RWPE2 (cell line): Measurements from ENCODE around the gene DHRS2.

ENCODE experiments used
- ATAC-seq: fragments of 200-7000 bp; cut with Tn5 transposase; 3 replicates; pipeline ENCODE4 v1.9.1; 2021; ENCODE audit warnings: low read depth
- DNase-seq: peaks from one replicate; pipeline ENCODE4 v3.0.0-alpha.2; 2020; ENCODE audit warnings: low spot score
- H3K27ac ChIP-seq: fragments of 450-650 bp; 2 replicates; pipeline ENCODE4 v1.5.1; 2017; ENCODE audit warnings: mild to moderate bottlenecking; ENCODE audit not compliant: poor library complexity, severe bottlenecking
- H3K27me3 ChIP-seq: fragments of 250-450 bp; sonication (Bioruptor Pico); 2 replicates; pipeline ENCODE4 v1.5.1; 2021; ENCODE audit warnings: mild to moderate bottlenecking, moderate library complexity; ENCODE audit not compliant: insufficient read depth, poor library complexity, severe bottlenecking
- H3K36me3 ChIP-seq: fragments of 250-450 bp; sonication (Bioruptor Pico); 2 replicates; pipeline ENCODE4 v1.5.1; 2020; ENCODE audit warnings: low read depth, mild to moderate bottlenecking, moderate library complexity
- H3K4me1 ChIP-seq: fragments of 250-450 bp; sonication (Bioruptor Pico); 2 replicates; pipeline ENCODE4 v1.5.1; 2021; ENCODE audit warnings: mild to moderate bottlenecking, moderate library complexity; ENCODE audit not compliant: insufficient read depth, poor library complexity, severe bottlenecking
- H3K4me3 ChIP-seq: fragments of 250-450 bp; sonication (Bioruptor Pico); 2 replicates; pipeline ENCODE4 v1.5.1; 2021; ENCODE audit warnings: mild to moderate bottlenecking, moderate library complexity; ENCODE audit not compliant: severe bottlenecking
- H3K9me3 ChIP-seq: fragments of 250-450 bp; sonication (Bioruptor Pico); 2 replicates; pipeline ENCODE4 v1.5.1; 2021; ENCODE audit warnings: mild to moderate bottlenecking, moderate library complexity; ENCODE audit not compliant: severe bottlenecking
- TF ChIP-seq, protein P1 (sequence below): fragments of 450-650 bp; IDR thresholded peaks from one replicate; pipeline ENCODE4 v1.5.1; 2017; ENCODE audit warnings: mild to moderate bottlenecking, moderate library complexity; ENCODE audit not compliant: poor library complexity, severe bottlenecking

Gene DHRS2

GRCh38 chr14:23641915-23642588, 5.9 kb downstream of the DHRS2 start:
- Histone ChIP-seq H3K36me3 (no peaks in the 10 kb centered on the region), H3K4me3 (no peak overlapping the region), H3K27ac (no peak overlapping the region), H3K27me3 (no peaks in the 10 kb centered on the region), H3K4me1 (peaks cover 4% of the 10 kb centered on the region), H3K9me3 (no peaks in the 10 kb centered on the region)
- ATAC-seq (no peak), DNase-seq (no peak)
- TF ChIP-seq, protein P1, sequence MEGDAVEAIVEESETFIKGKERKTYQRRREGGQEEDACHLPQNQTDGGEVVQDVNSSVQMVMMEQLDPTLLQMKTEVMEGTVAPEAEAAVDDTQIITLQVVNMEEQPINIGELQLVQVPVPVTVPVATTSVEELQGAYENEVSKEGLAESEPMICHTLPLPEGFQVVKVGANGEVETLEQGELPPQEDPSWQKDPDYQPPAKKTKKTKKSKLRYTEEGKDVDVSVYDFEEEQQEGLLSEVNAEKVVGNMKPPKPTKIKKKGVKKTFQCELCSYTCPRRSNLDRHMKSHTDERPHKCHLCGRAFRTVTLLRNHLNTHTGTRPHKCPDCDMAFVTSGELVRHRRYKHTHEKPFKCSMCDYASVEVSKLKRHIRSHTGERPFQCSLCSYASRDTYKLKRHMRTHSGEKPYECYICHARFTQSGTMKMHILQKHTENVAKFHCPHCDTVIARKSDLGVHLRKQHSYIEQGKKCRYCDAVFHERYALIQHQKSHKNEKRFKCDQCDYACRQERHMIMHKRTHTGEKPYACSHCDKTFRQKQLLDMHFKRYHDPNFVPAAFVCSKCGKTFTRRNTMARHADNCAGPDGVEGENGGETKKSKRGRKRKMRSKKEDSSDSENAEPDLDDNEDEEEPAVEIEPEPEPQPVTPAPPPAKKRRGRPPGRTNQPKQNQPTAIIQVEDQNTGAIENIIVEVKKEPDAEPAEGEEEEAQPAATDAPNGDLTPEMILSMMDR, result no peak

DNA sequence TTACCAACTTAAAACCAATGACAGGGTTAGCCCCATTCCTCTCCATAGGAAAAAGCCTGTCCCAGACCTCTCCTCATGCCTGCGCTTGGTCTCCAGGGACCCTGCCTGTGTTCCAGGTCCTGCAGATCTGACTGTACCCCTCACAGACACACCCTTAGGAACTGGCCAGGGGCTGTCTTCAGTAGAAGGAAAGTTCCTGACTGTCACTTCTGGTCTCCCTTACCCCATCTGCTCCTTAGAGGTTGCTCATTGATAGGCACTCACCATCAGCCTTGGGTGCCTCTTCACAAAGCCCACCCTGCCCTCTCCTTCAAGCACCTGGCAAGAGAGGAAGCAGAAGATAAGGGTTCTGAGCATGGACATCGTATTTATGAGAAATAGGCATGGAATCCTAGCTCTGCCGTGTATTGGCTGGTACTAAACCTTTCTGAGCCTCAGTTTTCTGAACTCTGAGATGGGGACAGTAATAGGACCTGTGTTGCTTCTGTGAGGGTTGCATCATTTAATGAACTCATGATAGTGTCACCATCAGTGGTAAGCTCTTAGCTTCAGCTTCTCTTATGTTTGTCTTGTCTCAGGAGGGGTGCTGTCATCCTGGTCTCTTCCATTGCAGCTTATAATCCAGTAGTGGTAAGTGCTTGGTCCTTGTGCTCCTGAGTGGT, 7.5 kb downstream of the DHRS2 start:
- H3K27me3 ChIP-seq, result no peaks in the 10 kb centered on the region
- no peak for ATAC-seq
- no peaks in the 10 kb centered on the region for H3K36me3 ChIP-seq
- H3K4me3 ChIP-seq, result no peak overlapping the region
- H3K9me3 ChIP-seq, result no peaks in the 10 kb centered on the region
- peaks cover 4% of the 10 kb centered on the region for H3K4me1 ChIP-seq
- TF ChIP-seq, protein P1, result no peak
- DNase-seq, result no peak
- no peak overlapping the region for H3K27ac ChIP-seq

DNA sequence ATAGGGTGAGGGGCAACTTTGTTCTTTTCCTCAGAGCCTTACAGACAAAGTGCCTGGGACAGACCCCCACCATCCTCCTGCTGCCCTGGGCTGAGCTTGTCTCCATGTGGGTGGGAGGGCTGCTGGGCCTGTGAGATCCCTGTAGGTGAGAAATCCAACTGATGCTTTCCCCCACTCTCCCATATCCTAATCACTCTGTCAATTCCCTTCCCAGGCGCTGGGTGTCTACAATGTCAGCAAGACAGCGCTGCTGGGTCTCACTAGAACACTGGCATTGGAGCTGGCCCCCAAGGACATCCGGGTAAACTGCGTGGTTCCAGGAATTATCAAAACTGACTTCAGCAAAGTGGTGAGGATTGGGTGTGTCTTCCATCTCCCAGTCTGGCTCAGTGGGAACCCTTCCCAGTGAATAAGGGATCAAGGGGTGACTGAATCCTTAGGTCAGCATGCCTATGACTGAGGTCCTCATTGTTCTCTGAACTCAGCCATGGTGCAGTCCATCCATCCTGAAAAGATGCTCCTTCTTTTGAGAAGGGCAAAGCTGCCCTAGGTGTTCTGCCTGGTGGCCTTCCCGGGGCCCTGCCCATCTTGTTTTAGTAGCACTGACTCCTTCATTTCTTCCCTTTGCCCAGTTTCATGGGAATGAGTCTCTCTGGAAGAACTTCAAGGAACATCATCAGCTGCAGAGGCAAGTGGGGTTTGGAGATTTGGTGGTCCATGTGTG, 8.2 kb downstream of the DHRS2 start:
- ATAC-seq, result no peak
- Histone ChIP-seq H3K4me3 (no peak overlapping the region), H3K27me3 (no peaks in the 10 kb centered on the region), H3K36me3 (no peaks in the 10 kb centered on the region), H3K27ac (no peak overlapping the region), H3K4me1 (peaks cover 4% of the 10 kb centered on the region), H3K9me3 (no peaks in the 10 kb centered on the region)
- no peak for DNase-seq
- TF ChIP-seq, protein P1, result no peak

DNA sequence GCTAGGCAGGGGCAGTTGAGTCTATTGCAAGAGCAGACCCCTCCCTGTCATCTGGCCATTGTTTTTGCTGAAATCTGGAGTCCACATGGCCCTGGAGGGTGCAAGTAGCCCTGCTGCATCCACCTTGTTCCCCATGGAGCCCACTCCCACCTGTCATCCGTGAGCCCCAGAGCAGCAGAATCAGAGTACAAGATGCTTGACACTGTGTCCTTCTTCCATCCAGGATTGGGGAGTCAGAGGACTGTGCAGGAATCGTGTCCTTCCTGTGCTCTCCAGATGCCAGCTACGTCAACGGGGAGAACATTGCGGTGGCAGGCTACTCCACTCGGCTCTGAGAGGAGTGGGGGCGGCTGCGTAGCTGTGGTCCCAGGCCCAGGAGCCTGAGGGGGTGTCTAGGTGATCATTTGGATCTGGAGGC, 8.8 kb downstream of the DHRS2 start:
- Histone ChIP-seq H3K4me1 (peaks cover 4% of the 10 kb centered on the region), H3K27me3 (no peaks in the 10 kb centered on the region), H3K27ac (no peak overlapping the region), H3K36me3 (no peaks in the 10 kb centered on the region), H3K9me3 (no peaks in the 10 kb centered on the region), H3K4me3 (no peak overlapping the region)
- ATAC-seq, result no peak
- TF ChIP-seq, protein P1, result no peak
- DNase-seq, result no peak
